SK-N-SH (cell line): ENCODE measurements around the gene SCARB1. TPM values are rescaled to one million over a fixed set of nuclear protein-coding genes. Genes with fewer than 3 reads are reported as not detected.

Experiments used
- CTCF ChIA-PET: fragments of 300-600, 350-600 bp; formaldehyde crosslinking; extraction: SDS; loops from one replicate; lab custom pipeline; 2021; lab: Yijun Ruan, JAX
- POLR2A ChIA-PET: fragments of 350-600 bp; sonication (Branson Sonifier 250); formaldehyde crosslinking; extraction: SDS; loops from one replicate; lab custom pipeline; 2020; ENCODE audit warnings: antibody characterized with exemption, inconsistent platforms; lab: Yijun Ruan, JAX
- DNase-seq: peaks from one replicate; pipeline ENCODE4 v3.0.0; 2012
- H2AFZ ChIP-seq: fragments of 200-600 bp; sonication (generic); 2 replicates; pipeline ENCODE4 v1.8.1; 2016; ENCODE audit warnings: antibody characterized with exemption, mild to moderate bottlenecking, low read depth
- H3F3A ChIP-seq: fragments of 200-600 bp; sonication (generic); replicated peaks from 2 replicates; pipeline ENCODE3; 2016; ENCODE audit warnings: antibody characterized with exemption, mild to moderate bottlenecking; ENCODE audit not compliant: insufficient read depth
- H3K27ac ChIP-seq, 2 experiments: fragments of 200-500 bp in 1 of 2; fragments of 200-600 bp in 1 of 2; sonication (Bioruptor generic) in 1 of 2; sonication (generic), shearing (Covaris generic) in 1 of 2; 2 replicates each; pipeline versions ENCODE4 v1.5.1 to v1.6.1; 2014 to 2016; ENCODE audit warnings: low read depth in 2 of 2, inconsistent platforms in 1 of 2, low read length in 1 of 2, mild to moderate bottlenecking in 1 of 2, mixed read lengths in 1 of 2
- H3K27me3 ChIP-seq: fragments of 200-600 bp; sonication (generic), shearing (Covaris generic); 2 replicates; pipeline ENCODE4 v1.6.1; 2016; ENCODE audit warnings: mixed run types; ENCODE audit not compliant: insufficient read depth
- H3K36me3 ChIP-seq, 2 experiments: fragments of 200-500 bp in 1 of 2; fragments of 200-600 bp in 1 of 2; sonication (Bioruptor generic) in 1 of 2; sonication (generic) in 1 of 2; replicated peaks in 1 of 2; 2 replicates each; pipeline versions ENCODE3 to v1.5.1; 2014 to 2016; ENCODE audit warnings: low read length in 1 of 2, mild to moderate bottlenecking in 1 of 2; ENCODE audit not compliant: insufficient read depth in 2 of 2, control insufficient read depth in 1 of 2
- H3K4me1 ChIP-seq, 2 experiments: fragments of 200-500 bp in 1 of 2; fragments of 200-600 bp in 1 of 2; sonication (Bioruptor generic) in 1 of 2; sonication (generic), shearing (Covaris generic) in 1 of 2; 2 replicates each; pipeline versions ENCODE4 v1.5.1 to v1.6.1; 2014 to 2016; ENCODE audit warnings: low read depth in 1 of 2, low read length in 1 of 2, mixed run types in 1 of 2; ENCODE audit not compliant: insufficient read depth in 2 of 2, control insufficient read depth in 1 of 2
- H3K4me2 ChIP-seq: fragments of 200-600 bp; sonication (generic), shearing (Covaris generic); 2 replicates; pipeline ENCODE4 v1.6.1; 2017; ENCODE audit warnings: mixed run types
- H3K4me3 ChIP-seq, 2 experiments: fragments of 200-500 bp in 1 of 2; fragments of 200-600 bp in 1 of 2; sonication (Bioruptor generic) in 1 of 2; sonication (generic), shearing (Covaris generic) in 1 of 2; 2 replicates each; pipeline versions ENCODE4 v1.5.1 to v1.8.1; 2014 to 2016; ENCODE audit warnings: low read depth in 2 of 2, inconsistent platforms in 1 of 2, low read length in 1 of 2, mild to moderate bottlenecking in 1 of 2, mixed read lengths in 1 of 2, moderate library complexity in 1 of 2
- H3K79me2 ChIP-seq: fragments of 200-600 bp; sonication (generic); 2 replicates; pipeline ENCODE4 v1.8.1; 2017; ENCODE audit warnings: mild to moderate bottlenecking; ENCODE audit not compliant: insufficient read depth
- H3K9ac ChIP-seq: fragments of 200-600 bp; sonication (generic); 2 replicates; pipeline ENCODE4 v1.6.1; 2017; ENCODE audit warnings: mixed run types
- H3K9me2 ChIP-seq: fragments of 200-600 bp; sonication (generic); 2 replicates; pipeline ENCODE4 v1.6.1; 2017; ENCODE audit warnings: mixed run types
- H3K9me3 ChIP-seq: fragments of 200-600 bp; sonication (generic); 2 replicates; pipeline ENCODE4 v1.6.1; 2017; ENCODE audit warnings: mixed run types, mild to moderate bottlenecking, moderate library complexity
- H4K20me1 ChIP-seq: fragments of 200-600 bp; sonication (generic); 2 replicates; pipeline ENCODE4 v1.6.1; 2017; ENCODE audit warnings: mild to moderate bottlenecking, mixed run types; ENCODE audit not compliant: insufficient read depth
- CHD2 ChIP-seq: fragments of 150-350 bp; IDR thresholded peaks from 2 replicates; pipeline ENCODE4 v1.6.1; 2018; ENCODE audit warnings: low read length; ENCODE audit not compliant: partially characterized antibody
- CTCF ChIP-seq: fragments of 200-600 bp; sonication (generic); IDR thresholded peaks from 2 replicates; pipeline ENCODE4 v1.6.1; 2017; ENCODE audit warnings: antibody characterized with exemption, mild to moderate bottlenecking, moderate library complexity
- FOSL2 ChIP-seq: IDR thresholded peaks from 2 replicates; pipeline ENCODE4 v1.4.0; 2012; ENCODE audit warnings: low read depth, mild to moderate bottlenecking, moderate library complexity, borderline replicate concordance
- GABPA ChIP-seq: IDR thresholded peaks from 2 replicates; pipeline ENCODE4 v1.4.0; 2012; ENCODE audit warnings: low read depth, mild to moderate bottlenecking
- IRF3 ChIP-seq: fragments of 150-350 bp; IDR thresholded peaks from 2 replicates; pipeline ENCODE4 v1.6.1; 2016; ENCODE audit warnings: mild to moderate bottlenecking, low read depth, low read length
- NRF1 ChIP-seq: IDR thresholded peaks from 2 replicates; pipeline ENCODE4 v1.6.1; 2012; ENCODE audit warnings: low read depth, mild to moderate bottlenecking, low read length
- PBX3 ChIP-seq: IDR thresholded peaks from 2 replicates; pipeline ENCODE4; 2012
- POLR2AphosphoS5 ChIP-seq: IDR thresholded peaks from 2 replicates; pipeline ENCODE4 v1.6.1; 2012; ENCODE audit warnings: low read depth, low read length
- TAF1 ChIP-seq: IDR thresholded peaks from 2 replicates; pipeline ENCODE4 v1.6.1; 2012; ENCODE audit warnings: low read depth, mild to moderate bottlenecking, low read length, moderate library complexity, borderline replicate concordance
- TCF12 ChIP-seq: IDR thresholded peaks from 2 replicates; pipeline ENCODE4 v1.4.0; 2012
- TEAD4 ChIP-seq: IDR thresholded peaks from 2 replicates; pipeline ENCODE4 v1.4.0; 2012; ENCODE audit warnings: mild to moderate bottlenecking, borderline replicate concordance; ENCODE audit not compliant: insufficient read depth
- USF2 ChIP-seq: fragments of 150-350 bp; IDR thresholded peaks from 2 replicates; pipeline ENCODE4 v1.6.1; 2017; ENCODE audit warnings: antibody characterized with exemption, low read length, low read depth, borderline replicate concordance
- WGBS: methylation state at CpG from one replicate; pipeline ENCODE4 v1.1.6; 2017; ENCODE audit warnings: low lambda C conversion rate; 5-methylcytosine and 5-hydroxymethylcytosine counted together
- polyA plus RNA-seq, 3 experiments: library from polyadenylated mRNA; depleted of rRNA; stranded (reverse); fragments of >200 nt; gene quantifications; 2 replicates each; pipeline ENCODE4 v1.2.3, GENCODE V29; 2012
- TF ChIP-seq, protein P1 (sequence below): IDR thresholded peaks from 2 replicates; pipeline ENCODE4 v1.6.1; 2012; ENCODE audit warnings: mild to moderate bottlenecking, low read depth, low read length, moderate library complexity

The SCARB1 gene
- polyA plus RNA-seq, 1 of the 3 experiments (the other 2 are of a cell fraction): 33.0 TPM

DNA sequence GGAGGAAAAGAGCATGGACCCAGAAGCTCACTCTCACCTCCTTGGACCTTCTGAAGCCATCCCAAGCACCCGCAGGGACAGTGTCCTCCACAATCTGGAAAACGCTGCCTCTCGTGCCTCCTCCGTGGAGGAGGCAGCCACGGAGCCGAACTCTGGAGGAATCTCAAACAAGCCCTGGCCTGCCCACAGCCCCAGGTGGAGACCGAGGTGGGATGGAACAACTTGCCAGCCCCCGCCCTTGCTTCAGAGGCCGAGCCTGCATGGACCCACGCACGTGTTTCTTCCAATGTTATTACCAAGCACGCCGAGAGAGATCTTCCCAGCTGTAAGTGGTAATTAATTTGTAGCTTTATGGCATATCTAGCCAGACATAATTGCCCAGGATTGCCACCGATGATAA is 61.3 kb downstream of the SCARB1 start:
- Histone ChIP-seq H3K79me2 (no peaks in the 10 kb centered on the region), H3K27me3 (no peaks in the 10 kb centered on the region), H4K20me1 (no peaks in the 10 kb centered on the region), H3K9ac (no peak overlapping the region), H3K9me3 (no peaks in the 10 kb centered on the region), H3K9me2 (no peaks in the 10 kb centered on the region), H2AFZ (no peak overlapping the region), H3K4me2 (no peak overlapping the region), H3K36me3 (no peaks in the 10 kb centered on the region), H3K4me3 (no peak overlapping the region), H3F3A (no peaks in the 10 kb centered on the region), H3K4me1 (peaks cover 0 to 37% of the 10 kb centered on the region in 2 experiments; a peak in 1 of 4 replicates), H3K27ac (no peak overlapping the region)
- POLR2A ChIA-PET: no interaction called here
- 99% methylated on average over 14 of the region's 14 CpGs for WGBS
- CTCF ChIA-PET: no interaction called here
- DNase-seq: no peak
- TF ChIP-seq POLR2AphosphoS5: no peak
- no peak for TF ChIP-seq GABPA
- no peak for TF ChIP-seq CHD2
- TF ChIP-seq TEAD4: no peak
- TF ChIP-seq FOSL2: no peak
- TF ChIP-seq USF2: no peak
- TF ChIP-seq CTCF: no peak
- no peak for TF ChIP-seq NRF1
- TF ChIP-seq PBX3: no peak

DNA sequence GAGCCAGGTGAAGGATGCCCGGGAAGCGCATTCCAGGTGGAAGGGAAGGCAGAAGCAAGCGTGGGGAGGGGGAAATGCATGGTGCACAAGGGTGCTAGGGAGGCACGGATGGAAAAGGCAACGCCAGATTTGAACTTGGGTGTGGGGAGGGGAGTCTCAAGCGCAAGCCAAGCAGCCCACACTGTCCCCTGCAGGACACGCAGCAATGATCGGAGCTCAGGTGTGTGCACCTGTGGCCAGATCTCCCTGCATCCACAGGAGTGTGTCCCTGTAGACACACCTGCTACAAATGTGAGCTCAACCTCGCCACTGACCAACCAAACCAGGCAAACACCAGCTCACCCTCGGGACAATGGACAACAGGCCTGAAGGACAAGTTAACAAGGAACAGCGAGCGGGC is 63.2 kb downstream of the SCARB1 start:
- WGBS: 98% methylated on average over 12 of the region's 12 CpGs
- H3K4me2 ChIP-seq: no peak overlapping the region
- H3F3A ChIP-seq: no peaks in the 10 kb centered on the region
- TF ChIP-seq, protein P1, sequence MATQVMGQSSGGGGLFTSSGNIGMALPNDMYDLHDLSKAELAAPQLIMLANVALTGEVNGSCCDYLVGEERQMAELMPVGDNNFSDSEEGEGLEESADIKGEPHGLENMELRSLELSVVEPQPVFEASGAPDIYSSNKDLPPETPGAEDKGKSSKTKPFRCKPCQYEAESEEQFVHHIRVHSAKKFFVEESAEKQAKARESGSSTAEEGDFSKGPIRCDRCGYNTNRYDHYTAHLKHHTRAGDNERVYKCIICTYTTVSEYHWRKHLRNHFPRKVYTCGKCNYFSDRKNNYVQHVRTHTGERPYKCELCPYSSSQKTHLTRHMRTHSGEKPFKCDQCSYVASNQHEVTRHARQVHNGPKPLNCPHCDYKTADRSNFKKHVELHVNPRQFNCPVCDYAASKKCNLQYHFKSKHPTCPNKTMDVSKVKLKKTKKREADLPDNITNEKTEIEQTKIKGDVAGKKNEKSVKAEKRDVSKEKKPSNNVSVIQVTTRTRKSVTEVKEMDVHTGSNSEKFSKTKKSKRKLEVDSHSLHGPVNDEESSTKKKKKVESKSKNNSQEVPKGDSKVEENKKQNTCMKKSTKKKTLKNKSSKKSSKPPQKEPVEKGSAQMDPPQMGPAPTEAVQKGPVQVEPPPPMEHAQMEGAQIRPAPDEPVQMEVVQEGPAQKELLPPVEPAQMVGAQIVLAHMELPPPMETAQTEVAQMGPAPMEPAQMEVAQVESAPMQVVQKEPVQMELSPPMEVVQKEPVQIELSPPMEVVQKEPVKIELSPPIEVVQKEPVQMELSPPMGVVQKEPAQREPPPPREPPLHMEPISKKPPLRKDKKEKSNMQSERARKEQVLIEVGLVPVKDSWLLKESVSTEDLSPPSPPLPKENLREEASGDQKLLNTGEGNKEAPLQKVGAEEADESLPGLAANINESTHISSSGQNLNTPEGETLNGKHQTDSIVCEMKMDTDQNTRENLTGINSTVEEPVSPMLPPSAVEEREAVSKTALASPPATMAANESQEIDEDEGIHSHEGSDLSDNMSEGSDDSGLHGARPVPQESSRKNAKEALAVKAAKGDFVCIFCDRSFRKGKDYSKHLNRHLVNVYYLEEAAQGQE: no peak
- TF ChIP-seq TAF1: no peak
- no peak for TF ChIP-seq GABPA
- no peak for TF ChIP-seq TCF12
- no peak for TF ChIP-seq IRF3
- H3K4me1 ChIP-seq: peaks cover 0 to 24% of the 10 kb centered on the region in 2 experiments; a peak in 1 of 4 replicates
- ChIA-PET POLR2A (interaction anchor here (2.0 kb wide), 1 partner anchor 37 kb away, joined by 6 read pairs; no protein-coding TSS in a partner anchor), CTCF (interaction anchor here (2.9 kb wide), 1 partner anchor 106 kb away, joined by 15 read pairs; no protein-coding TSS in a partner anchor)
- H3K36me3 ChIP-seq: no peaks in the 10 kb centered on the region
- no peaks in the 10 kb centered on the region for H3K79me2 ChIP-seq
- no peak overlapping the region for H3K4me3 ChIP-seq
- H3K9me3 ChIP-seq: no peaks in the 10 kb centered on the region
- no peaks in the 10 kb centered on the region for H3K27me3 ChIP-seq
- no peaks in the 10 kb centered on the region for H4K20me1 ChIP-seq
- no peak overlapping the region for H2AFZ ChIP-seq
- H3K27ac ChIP-seq: no peak overlapping the region
- H3K9me2 ChIP-seq: no peaks in the 10 kb centered on the region
- DNase-seq: no peak
- no peak overlapping the region for H3K9ac ChIP-seq
